Liver (tissue), 9 donors: ENCODE results near the gene ZNF280A. TPM values are rescaled to one million over a fixed set of nuclear protein-coding genes. Genes with fewer than 3 reads are reported as not detected.
"Not testable (repeated sequence)": the region's sequence is repeated elsewhere in the genome, so short reads cannot be mapped to it uniquely, and the experiment has no call there.

Experiments used
- DNase-seq: peaks from one replicate; pipeline ENCODE4 v3.0.0-alpha.2; 2017; ENCODE audit warnings: low spot score
- H3K27ac ChIP-seq, 2 donors: one replicate each; pipeline ENCODE4 v1.7.0; 2013; ENCODE audit warnings: inconsistent platforms in 2 of 2, low read length in 2 of 2, control low read depth in 1 of 2, low read depth in 1 of 2, mild to moderate bottlenecking in 1 of 2
- H3K27me3 ChIP-seq, 4 donors: one replicate each; pipeline versions ENCODE4 v1.6.1 to v1.7.0; 2013; ENCODE audit warnings: low read length in 3 of 4, inconsistent platforms in 1 of 4, mild to moderate bottlenecking in 1 of 4, moderate library complexity in 1 of 4; ENCODE audit not compliant: control insufficient read depth in 4 of 4, insufficient read depth in 4 of 4
- H3K36me3 ChIP-seq, 4 donors: one replicate each; pipeline versions ENCODE4 v1.6.1 to v1.7.0; 2013; ENCODE audit warnings: low read length in 3 of 4, mild to moderate bottlenecking in 3 of 4, low read depth in 1 of 4, moderate library complexity in 1 of 4; ENCODE audit not compliant: control insufficient read depth in 4 of 4, insufficient read depth in 3 of 4
- H3K4me1 ChIP-seq, 4 donors: one replicate each; pipeline versions ENCODE4 v1.6.1 to v1.7.0; 2013; ENCODE audit warnings: low read length in 3 of 4, mild to moderate bottlenecking in 3 of 4, moderate library complexity in 1 of 4; ENCODE audit not compliant: control insufficient read depth in 4 of 4, insufficient read depth in 4 of 4
- H3K4me3 ChIP-seq, 3 donors: one replicate each; pipeline versions ENCODE4 v1.6.1 to v1.7.0; 2013; ENCODE audit warnings: low read length in 3 of 3, control low read depth in 1 of 3, low read depth in 1 of 3, mild to moderate bottlenecking in 1 of 3
- H3K9ac ChIP-seq, 2 donors: one replicate each; pipeline ENCODE4 v1.7.0; 2013; ENCODE audit warnings: low read length in 2 of 2, mild to moderate bottlenecking in 2 of 2, moderate library complexity in 2 of 2, control low read depth in 1 of 2, low read depth in 1 of 2
- H3K9me3 ChIP-seq, 4 donors: one replicate each; pipeline versions ENCODE4 v1.6.1 to v1.7.0; 2013; ENCODE audit warnings: low read length in 3 of 4; ENCODE audit not compliant: control insufficient read depth in 4 of 4
- EGR1 ChIP-seq, 2 donors: IDR thresholded peaks; 2 replicates each; pipeline ENCODE4 v1.6.1; 2016 to 2018; ENCODE audit warnings: antibody characterized with exemption in 2 of 2, low read depth in 2 of 2
- FOXA1 ChIP-seq: IDR thresholded peaks from 2 replicates; pipeline ENCODE4 v1.6.1; 2016; ENCODE audit warnings: antibody characterized with exemption
- FOXA2 ChIP-seq: IDR thresholded peaks from 2 replicates; pipeline ENCODE4 v1.6.1; 2016; ENCODE audit warnings: antibody characterized with exemption
- GABPA ChIP-seq, 2 donors: IDR thresholded peaks in 1 of 2; conservative IDR thresholded peaks in 1 of 2; 2 replicates each; pipeline ENCODE4 v1.6.1; 2016; ENCODE audit warnings: antibody characterized with exemption in 2 of 2, mild to moderate bottlenecking in 1 of 2, moderate library complexity in 1 of 2
- NR2F2 ChIP-seq: IDR thresholded peaks from 2 replicates; pipeline ENCODE4 v1.6.1; 2016; ENCODE audit warnings: antibody characterized with exemption
- RAD21 ChIP-seq, 2 donors: IDR thresholded peaks; 2 replicates each; pipeline ENCODE4 v1.6.1; 2016; ENCODE audit warnings: antibody characterized with exemption in 2 of 2, mild to moderate bottlenecking in 2 of 2
- RXRA ChIP-seq, 2 donors: IDR thresholded peaks; 2 replicates each; pipeline ENCODE4 v1.6.1; 2017 to 2018; ENCODE audit warnings: antibody characterized with exemption in 2 of 2, mild to moderate bottlenecking in 1 of 2
- SP1 ChIP-seq: IDR thresholded peaks from 2 replicates; pipeline ENCODE4 v1.6.1; 2018; ENCODE audit warnings: antibody characterized with exemption, mild to moderate bottlenecking
- TAF1 ChIP-seq: conservative IDR thresholded peaks from 2 replicates; pipeline ENCODE4 v1.6.1; 2016; ENCODE audit warnings: antibody characterized with exemption, mild to moderate bottlenecking
- YY1 ChIP-seq: IDR thresholded peaks from 2 replicates; pipeline ENCODE4 v1.6.1; 2016; ENCODE audit warnings: antibody characterized with exemption, mild to moderate bottlenecking
- WGBS: extraction: QIAGEN DNeasy Blood & Tissue Kit; methylation state at CpG from one replicate; pipeline ENCODE4 v1.1.7; 2013; 5-methylcytosine and 5-hydroxymethylcytosine counted together
- polyA plus RNA-seq, 2 donors: library from polyadenylated mRNA; stranded (reverse) in 1 of 2; unstranded in 1 of 2; fragments of 200-250 nt in 1 of 2; fragments of >200 nt in 1 of 2; fragmentation: Nextera tagmentation in 1 of 2; extraction: Ambion mirVana in 1 of 2; gene quantifications; one replicate each; pipeline versions ENCODE4 v1.2.1 to v1.2.3, GENCODE V29; 2013 to 2015
- total RNA-seq, 2 donors: library from RNA; depleted of rRNA; stranded (reverse); fragments of >200 nt; gene quantifications; one replicate each; pipeline ENCODE4 v1.2.3, GENCODE V29; 2014
- TF ChIP-seq, protein P1 (sequence below): IDR thresholded peaks from 2 replicates; pipeline ENCODE4 v1.6.1; 2016; ENCODE audit warnings: antibody characterized with exemption
- TF ChIP-seq, protein P2 (sequence below): IDR thresholded peaks from 2 replicates; pipeline ENCODE4 v1.6.1; 2016; ENCODE audit warnings: antibody characterized with exemption, mild to moderate bottlenecking
- TF ChIP-seq, protein P3 (sequence below): fragments of 150-350 bp; IDR thresholded peaks from 2 replicates; pipeline ENCODE4 v1.5.1; 2017; ENCODE audit warnings: improper control_type of control experiment, low read depth, low read length; ENCODE audit not compliant: missing input control
- TF ChIP-seq, protein P4 (sequence below): IDR thresholded peaks from 2 replicates; pipeline ENCODE4 v1.6.1; 2016; ENCODE audit warnings: antibody characterized with exemption
- TF ChIP-seq, protein P5 (sequence below): IDR thresholded peaks from 2 replicates; pipeline ENCODE4 v1.6.1; 2016; ENCODE audit warnings: antibody characterized with exemption
- donor health status: healthy.
- donor health status: healthy.
- donor health status: healthy.
- donor health status: healthy.
- donor health status: healthy.

The ZNF280A gene
- total and polyA plus RNA-seq, 4 donors: not detected

DNA sequence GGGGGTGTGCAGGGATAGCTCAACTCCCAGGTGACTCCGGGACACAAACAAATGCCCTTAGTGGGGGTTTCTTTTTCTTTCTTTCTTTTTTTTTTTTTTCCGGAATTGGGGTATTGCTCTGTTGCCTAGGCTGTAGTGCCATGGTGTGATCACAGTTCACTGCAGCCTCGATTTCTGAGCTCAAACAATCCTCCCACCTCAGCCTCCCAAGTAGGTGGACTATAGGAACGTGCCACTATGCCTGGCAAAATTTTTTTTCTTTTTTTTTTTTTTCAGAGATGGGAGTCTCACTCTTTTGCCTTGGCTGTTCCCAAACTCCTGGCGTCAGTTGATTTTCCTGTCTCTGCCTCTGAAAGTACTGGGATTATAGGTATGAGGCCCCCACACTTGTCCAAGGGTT, 13.8 kb upstream of the ZNF280A start:
- DNase-seq: no peak
- Histone ChIP-seq H3K36me3 (no peaks in the 10 kb centered on the region), H3K27ac (no peak overlapping the region), H3K4me3 (no peak overlapping the region), H3K4me1 (no peaks in the 10 kb centered on the region), H3K27me3 (peaks cover 0 to 2% (median 0%) of the 10 kb centered on the region in 4 donors), H3K9me3 (no peaks in the 10 kb centered on the region), H3K9ac (no peak overlapping the region)
- TF ChIP-seq NR2F2 (no peak), EGR1 (IDR thresholded peaks at IDR 0.05; ENCODE audit: low read depth in 2 of 2) (no peak), GABPA (IDR thresholded peaks at IDR 0.05 in 1 of 2, conservative IDR thresholded peaks at IDR 0.05 in 1 of 2) (no peak), TAF1 (no peak), SP1 (no peak), RAD21 (IDR thresholded peaks at IDR 0.05) (no peak), YY1 (no peak), FOXA1 (no peak), RXRA (IDR thresholded peaks at IDR 0.05) (no peak), FOXA2 (no peak)
- TF ChIP-seq, protein P1, sequence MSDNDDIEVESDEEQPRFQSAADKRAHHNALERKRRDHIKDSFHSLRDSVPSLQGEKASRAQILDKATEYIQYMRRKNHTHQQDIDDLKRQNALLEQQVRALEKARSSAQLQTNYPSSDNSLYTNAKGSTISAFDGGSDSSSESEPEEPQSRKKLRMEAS: no peak
- TF ChIP-seq, protein P2, sequence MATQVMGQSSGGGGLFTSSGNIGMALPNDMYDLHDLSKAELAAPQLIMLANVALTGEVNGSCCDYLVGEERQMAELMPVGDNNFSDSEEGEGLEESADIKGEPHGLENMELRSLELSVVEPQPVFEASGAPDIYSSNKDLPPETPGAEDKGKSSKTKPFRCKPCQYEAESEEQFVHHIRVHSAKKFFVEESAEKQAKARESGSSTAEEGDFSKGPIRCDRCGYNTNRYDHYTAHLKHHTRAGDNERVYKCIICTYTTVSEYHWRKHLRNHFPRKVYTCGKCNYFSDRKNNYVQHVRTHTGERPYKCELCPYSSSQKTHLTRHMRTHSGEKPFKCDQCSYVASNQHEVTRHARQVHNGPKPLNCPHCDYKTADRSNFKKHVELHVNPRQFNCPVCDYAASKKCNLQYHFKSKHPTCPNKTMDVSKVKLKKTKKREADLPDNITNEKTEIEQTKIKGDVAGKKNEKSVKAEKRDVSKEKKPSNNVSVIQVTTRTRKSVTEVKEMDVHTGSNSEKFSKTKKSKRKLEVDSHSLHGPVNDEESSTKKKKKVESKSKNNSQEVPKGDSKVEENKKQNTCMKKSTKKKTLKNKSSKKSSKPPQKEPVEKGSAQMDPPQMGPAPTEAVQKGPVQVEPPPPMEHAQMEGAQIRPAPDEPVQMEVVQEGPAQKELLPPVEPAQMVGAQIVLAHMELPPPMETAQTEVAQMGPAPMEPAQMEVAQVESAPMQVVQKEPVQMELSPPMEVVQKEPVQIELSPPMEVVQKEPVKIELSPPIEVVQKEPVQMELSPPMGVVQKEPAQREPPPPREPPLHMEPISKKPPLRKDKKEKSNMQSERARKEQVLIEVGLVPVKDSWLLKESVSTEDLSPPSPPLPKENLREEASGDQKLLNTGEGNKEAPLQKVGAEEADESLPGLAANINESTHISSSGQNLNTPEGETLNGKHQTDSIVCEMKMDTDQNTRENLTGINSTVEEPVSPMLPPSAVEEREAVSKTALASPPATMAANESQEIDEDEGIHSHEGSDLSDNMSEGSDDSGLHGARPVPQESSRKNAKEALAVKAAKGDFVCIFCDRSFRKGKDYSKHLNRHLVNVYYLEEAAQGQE: no peak
- TF ChIP-seq, protein P3, sequence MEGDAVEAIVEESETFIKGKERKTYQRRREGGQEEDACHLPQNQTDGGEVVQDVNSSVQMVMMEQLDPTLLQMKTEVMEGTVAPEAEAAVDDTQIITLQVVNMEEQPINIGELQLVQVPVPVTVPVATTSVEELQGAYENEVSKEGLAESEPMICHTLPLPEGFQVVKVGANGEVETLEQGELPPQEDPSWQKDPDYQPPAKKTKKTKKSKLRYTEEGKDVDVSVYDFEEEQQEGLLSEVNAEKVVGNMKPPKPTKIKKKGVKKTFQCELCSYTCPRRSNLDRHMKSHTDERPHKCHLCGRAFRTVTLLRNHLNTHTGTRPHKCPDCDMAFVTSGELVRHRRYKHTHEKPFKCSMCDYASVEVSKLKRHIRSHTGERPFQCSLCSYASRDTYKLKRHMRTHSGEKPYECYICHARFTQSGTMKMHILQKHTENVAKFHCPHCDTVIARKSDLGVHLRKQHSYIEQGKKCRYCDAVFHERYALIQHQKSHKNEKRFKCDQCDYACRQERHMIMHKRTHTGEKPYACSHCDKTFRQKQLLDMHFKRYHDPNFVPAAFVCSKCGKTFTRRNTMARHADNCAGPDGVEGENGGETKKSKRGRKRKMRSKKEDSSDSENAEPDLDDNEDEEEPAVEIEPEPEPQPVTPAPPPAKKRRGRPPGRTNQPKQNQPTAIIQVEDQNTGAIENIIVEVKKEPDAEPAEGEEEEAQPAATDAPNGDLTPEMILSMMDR: no peak
- TF ChIP-seq, protein P4, sequence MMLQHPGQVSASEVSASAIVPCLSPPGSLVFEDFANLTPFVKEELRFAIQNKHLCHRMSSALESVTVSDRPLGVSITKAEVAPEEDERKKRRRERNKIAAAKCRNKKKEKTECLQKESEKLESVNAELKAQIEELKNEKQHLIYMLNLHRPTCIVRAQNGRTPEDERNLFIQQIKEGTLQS: no peak
- TF ChIP-seq, protein P5, sequence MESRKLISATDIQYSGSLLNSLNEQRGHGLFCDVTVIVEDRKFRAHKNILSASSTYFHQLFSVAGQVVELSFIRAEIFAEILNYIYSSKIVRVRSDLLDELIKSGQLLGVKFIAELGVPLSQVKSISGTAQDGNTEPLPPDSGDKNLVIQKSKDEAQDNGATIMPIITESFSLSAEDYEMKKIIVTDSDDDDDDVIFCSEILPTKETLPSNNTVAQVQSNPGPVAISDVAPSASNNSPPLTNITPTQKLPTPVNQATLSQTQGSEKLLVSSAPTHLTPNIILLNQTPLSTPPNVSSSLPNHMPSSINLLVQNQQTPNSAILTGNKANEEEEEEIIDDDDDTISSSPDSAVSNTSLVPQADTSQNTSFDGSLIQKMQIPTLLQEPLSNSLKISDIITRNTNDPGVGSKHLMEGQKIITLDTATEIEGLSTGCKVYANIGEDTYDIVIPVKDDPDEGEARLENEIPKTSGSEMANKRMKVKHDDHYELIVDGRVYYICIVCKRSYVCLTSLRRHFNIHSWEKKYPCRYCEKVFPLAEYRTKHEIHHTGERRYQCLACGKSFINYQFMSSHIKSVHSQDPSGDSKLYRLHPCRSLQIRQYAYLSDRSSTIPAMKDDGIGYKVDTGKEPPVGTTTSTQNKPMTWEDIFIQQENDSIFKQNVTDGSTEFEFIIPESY: no peak
- WGBS: 68% methylated on average over 5 of the region's 5 CpGs

DNA sequence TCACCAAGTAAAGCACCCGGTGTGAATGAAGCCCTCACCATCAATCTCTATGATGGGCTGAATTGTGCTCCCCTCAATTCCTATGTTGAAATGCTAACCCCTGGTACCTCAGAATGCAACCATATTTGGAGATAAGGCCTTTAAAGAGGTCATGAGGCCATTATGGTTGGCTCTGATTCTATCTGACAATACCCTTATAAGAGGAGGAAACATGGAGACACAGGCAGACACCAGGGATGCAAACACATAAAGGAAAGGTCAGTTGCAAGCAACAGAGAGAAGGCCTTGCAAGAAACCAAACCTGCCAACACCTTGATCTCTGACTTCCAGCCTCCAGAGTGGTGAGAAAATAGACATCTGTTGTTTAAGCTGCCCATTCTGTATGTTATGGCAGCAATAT, 13.3 kb upstream of the ZNF280A start:
- no peak overlapping the region for H3K9ac ChIP-seq
- H3K27ac ChIP-seq: no peak overlapping the region
- no peaks in the 10 kb centered on the region for H3K4me1 ChIP-seq
- H3K9me3 ChIP-seq: no peaks in the 10 kb centered on the region
- peaks cover 0 to under 1% (median 0%) of the 10 kb centered on the region in 4 donors for H3K27me3 ChIP-seq
- H3K36me3 ChIP-seq: no peaks in the 10 kb centered on the region
- WGBS: 89% methylated on average over 1 of the region's 1 CpG
- DNase-seq: no peak
- H3K4me3 ChIP-seq: no peak overlapping the region
- TF ChIP-seq, protein P1: no peak

DNA sequence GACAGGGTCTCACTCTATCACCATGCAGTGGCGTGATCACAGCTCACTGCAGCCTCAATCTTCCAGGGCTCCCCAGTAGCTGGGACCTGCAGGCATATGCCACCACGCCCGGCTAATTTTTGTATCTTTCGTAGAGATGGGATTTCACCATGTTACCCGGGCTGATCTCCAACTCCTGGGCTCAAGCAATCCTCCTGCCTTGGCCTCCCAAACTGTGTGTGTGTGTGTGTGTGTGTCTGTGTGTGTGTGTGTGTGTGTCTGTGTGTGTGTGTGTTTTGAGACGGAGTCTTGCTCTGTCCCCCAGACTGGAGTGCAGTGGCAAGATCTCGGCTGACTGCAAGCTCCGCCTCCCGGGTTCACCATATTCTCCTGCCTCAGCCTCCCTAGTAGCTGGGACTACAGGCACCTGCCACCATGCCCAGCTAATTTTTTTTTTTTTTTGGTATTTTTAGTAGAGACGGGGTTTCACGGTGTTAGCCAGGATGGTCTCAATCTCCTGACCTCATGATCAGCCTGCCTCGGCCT, 12.5 kb upstream of the ZNF280A start:
- H3K4me1 ChIP-seq, H3K9me3 ChIP-seq, H3K4me3 ChIP-seq, H3K27me3 ChIP-seq, H3K27ac ChIP-seq, DNase-seq, H3K36me3 ChIP-seq, H3K9ac ChIP-seq: not testable (repeated sequence)
- 83% methylated on average over 12 of the region's 12 CpGs for WGBS
